HUES48 (cell line): Measurements from ENCODE around the gene TBL1X.

Source experiments
- H3K27ac ChIP-seq: one replicate; pipeline ENCODE4 v1.7.0; 2013; ENCODE audit warnings: low read depth, low read length, inconsistent platforms
- H3K27me3 ChIP-seq: 2 replicates; pipeline ENCODE4 v1.6.1; 2013; ENCODE audit warnings: mild to moderate bottlenecking, low read length; ENCODE audit not compliant: control insufficient read depth, insufficient read depth
- H3K36me3 ChIP-seq: 2 replicates; pipeline ENCODE4 v1.6.1; 2013; ENCODE audit warnings: low read length; ENCODE audit not compliant: control insufficient read depth, insufficient read depth
- H3K4me1 ChIP-seq: 2 replicates; pipeline ENCODE4 v1.6.1; 2013; ENCODE audit warnings: mild to moderate bottlenecking, low read length; ENCODE audit not compliant: control insufficient read depth, insufficient read depth
- H3K4me3 ChIP-seq: 2 replicates; pipeline ENCODE4 v1.5.1; 2013; ENCODE audit warnings: mild to moderate bottlenecking, low read depth, low read length
- H3K9ac ChIP-seq: 2 replicates; pipeline ENCODE4 v1.6.1; 2013; ENCODE audit warnings: mild to moderate bottlenecking, low read depth, low read length, moderate library complexity
- H3K9me3 ChIP-seq: 2 replicates; pipeline ENCODE4 v1.6.1; 2013; ENCODE audit warnings: low read length; ENCODE audit not compliant: control insufficient read depth, insufficient read depth

Gene TBL1X

DNA sequence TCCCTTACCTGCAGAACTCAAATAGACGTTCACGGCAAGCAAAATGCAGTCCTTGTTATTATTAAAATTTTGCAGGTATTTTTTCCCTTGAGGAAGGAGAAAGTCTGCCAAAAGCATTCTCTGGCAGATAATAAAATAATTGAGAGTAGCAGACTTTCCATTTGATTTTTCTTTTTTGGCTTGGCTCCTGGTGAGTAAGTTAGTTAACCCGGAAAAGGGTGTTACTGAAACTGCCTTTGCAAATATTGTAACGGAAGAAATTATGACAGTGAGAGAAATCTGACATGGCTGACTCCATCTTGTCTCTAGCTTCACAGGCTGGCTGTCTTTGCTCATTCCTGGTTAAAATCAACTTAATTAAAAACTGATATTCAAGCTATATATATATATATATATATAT, 200.3 kb downstream of the TBL1X start:
- H3K9me3 ChIP-seq = no peaks in the 10 kb centered on the region
- no peak overlapping the region for H3K9ac ChIP-seq
- H3K4me1 ChIP-seq = peaks cover 28% of the 10 kb centered on the region
- H3K27me3 ChIP-seq = no peaks in the 10 kb centered on the region
- H3K36me3 ChIP-seq = peaks cover 3% of the 10 kb centered on the region; the same call in 1 of the 2 replicates
- H3K4me3 ChIP-seq = no peak overlapping the region
- H3K27ac ChIP-seq = no peak overlapping the region

DNA sequence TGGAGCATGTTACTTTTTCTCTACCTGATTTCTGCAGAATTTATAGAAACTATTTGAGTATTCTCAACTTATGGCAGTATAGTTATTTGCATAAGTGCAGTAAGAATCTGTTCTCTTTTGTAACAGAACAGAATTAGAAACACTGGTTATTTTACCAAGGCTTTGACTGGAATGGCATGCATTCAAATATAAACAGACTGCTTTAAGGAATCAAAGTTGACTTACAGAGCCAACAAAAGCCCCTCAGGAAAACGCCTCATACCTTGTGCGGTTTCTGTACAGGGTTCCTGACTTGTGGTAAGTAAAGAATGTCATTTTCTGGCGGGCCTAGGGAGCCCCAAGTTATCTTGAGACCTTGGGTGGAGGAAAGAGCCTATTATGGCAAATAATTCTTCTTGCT, 203.7 kb downstream of the TBL1X start:
- peaks cover 5% of the 10 kb centered on the region; the same call in 1 of the 2 replicates for H3K36me3 ChIP-seq
- H3K4me1 ChIP-seq = peaks cover 35% of the 10 kb centered on the region
- no peaks in the 10 kb centered on the region for H3K27me3 ChIP-seq

DNA sequence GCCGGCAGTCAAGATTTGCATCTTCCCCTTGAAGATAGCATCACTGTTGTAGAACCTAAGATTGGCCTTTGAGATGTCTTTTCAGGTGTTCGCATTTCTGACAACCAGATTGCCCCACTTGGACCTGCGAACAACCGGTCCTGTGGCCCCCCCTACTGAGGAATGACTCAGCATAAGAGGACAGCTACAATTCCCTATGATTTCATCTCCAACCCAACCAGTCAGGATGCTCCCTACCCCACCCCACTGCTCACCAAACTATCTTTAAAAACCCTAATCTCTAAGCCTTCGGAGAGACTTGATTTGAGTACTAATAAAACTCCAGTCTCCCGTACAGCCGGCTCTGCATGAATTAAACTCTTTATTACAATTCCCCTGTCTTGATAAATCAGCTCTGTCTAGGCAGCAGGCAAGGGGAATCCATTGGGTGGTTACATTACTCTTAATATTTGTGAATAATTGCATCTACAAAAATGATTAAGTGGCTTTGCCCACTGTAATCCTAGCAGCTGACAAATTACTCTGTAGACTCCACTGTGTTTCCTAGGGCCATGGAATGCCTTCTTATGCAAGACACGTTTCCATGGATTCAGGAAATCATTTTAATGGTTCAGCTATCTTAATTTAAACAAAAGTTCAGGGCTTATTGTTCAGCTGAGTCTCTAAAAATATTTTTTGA, 205.4 kb downstream of the TBL1X start:
- H3K36me3 ChIP-seq = 0 out of 2 replicates have a peak, but pooled peaks cover 5% of the 10 kb centered on the region
- no peak overlapping the region for H3K9ac ChIP-seq

More for the DNA sequence above, 203.7 kb downstream of the TBL1X start:
- Histone ChIP-seq H3K4me3 (no peak overlapping the region), H3K27ac (no peak overlapping the region), H3K9ac (no peak overlapping the region), H3K9me3 (no peaks in the 10 kb centered on the region)

DNA sequence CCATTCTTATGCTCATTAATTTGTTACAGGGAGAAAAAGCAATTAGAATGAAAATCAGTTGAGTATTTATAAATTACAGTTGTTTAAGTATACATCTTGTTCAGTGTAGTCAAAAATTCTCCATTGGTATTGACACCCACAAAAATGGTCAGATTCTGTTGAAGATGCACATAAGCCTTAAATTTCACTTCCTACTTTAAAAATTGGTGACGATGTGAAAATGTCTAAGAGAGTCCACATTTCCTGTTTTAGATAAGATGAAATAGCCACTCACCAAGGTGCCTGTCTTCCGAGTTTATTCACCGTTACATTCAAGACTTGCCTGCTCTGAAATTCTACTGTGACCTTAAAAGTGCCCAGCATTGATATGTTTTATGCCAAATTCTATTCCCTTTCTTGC, 207.1 kb downstream of the TBL1X start:
- Histone ChIP-seq H3K27ac (no peak overlapping the region), H3K4me3 (no peak overlapping the region), H3K9me3 (no peaks in the 10 kb centered on the region), H3K27me3 (no peaks in the 10 kb centered on the region), H3K4me1 (peaks cover 35% of the 10 kb centered on the region), H3K36me3 (0 out of 2 replicates have a peak, but pooled peaks cover 5% of the 10 kb centered on the region), H3K9ac (no peak overlapping the region)

More for the DNA sequence above, 205.4 kb downstream of the TBL1X start:
- peaks cover 35% of the 10 kb centered on the region for H3K4me1 ChIP-seq
- no peak overlapping the region for H3K4me3 ChIP-seq
- no peaks in the 10 kb centered on the region for H3K9me3 ChIP-seq
- H3K27ac ChIP-seq = no peak overlapping the region
- no peaks in the 10 kb centered on the region for H3K27me3 ChIP-seq

DNA sequence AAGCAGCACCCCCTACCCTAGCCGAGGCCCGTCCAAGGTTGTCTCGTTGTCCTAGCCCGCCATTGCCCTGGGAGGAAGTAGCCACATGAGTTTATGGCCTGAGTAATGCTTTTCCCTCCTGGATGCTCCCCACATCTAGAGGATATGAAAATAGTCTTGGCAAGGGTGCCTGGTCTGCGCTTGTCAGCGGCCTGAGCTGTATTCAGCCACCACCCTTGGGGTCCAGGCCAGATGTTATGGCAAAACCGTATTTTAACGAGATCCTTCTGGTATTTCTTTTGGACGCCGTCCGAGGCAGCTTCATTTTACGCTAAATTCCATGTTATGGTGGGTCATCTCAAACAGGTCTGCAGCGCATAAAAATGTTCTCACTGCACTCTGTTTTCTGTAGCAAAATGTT, 211.4 kb downstream of the TBL1X start:
- H3K4me1 ChIP-seq = no peaks in the 10 kb centered on the region
- H3K4me3 ChIP-seq = no peak overlapping the region
- 0 out of 2 replicates have a peak, but pooled peaks cover 7% of the 10 kb centered on the region for H3K36me3 ChIP-seq
- H3K27me3 ChIP-seq = no peaks in the 10 kb centered on the region
- no peak overlapping the region for H3K27ac ChIP-seq
- H3K9ac ChIP-seq = no peak overlapping the region
- no peaks in the 10 kb centered on the region for H3K9me3 ChIP-seq

DNA sequence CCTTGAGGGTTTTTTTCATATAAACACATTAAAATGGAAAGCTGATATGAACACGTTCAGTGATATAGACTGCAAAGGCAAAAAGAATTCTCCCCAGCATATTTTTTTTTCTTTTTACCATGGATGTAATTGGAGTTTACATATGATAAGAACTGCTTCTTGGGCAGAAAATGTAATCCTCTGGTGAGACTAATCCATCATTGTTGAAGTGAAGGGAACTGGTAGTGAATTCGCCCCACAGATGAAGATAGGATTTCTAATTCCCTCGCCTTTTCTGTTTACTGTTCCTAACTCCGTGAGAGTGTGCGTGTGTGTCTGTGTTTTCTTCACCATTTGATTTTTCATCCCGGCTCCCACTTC, 211.9 kb downstream of the TBL1X start:
- Histone ChIP-seq H3K27ac (no peak overlapping the region), H3K27me3 (no peaks in the 10 kb centered on the region), H3K4me1 (peaks cover 3% of the 10 kb centered on the region; the same call in 1 of the 2 replicates), H3K9me3 (no peaks in the 10 kb centered on the region), H3K4me3 (no peak overlapping the region), H3K36me3 (0 out of 2 replicates have a peak, but pooled peaks cover 7% of the 10 kb centered on the region), H3K9ac (no peak overlapping the region)

DNA sequence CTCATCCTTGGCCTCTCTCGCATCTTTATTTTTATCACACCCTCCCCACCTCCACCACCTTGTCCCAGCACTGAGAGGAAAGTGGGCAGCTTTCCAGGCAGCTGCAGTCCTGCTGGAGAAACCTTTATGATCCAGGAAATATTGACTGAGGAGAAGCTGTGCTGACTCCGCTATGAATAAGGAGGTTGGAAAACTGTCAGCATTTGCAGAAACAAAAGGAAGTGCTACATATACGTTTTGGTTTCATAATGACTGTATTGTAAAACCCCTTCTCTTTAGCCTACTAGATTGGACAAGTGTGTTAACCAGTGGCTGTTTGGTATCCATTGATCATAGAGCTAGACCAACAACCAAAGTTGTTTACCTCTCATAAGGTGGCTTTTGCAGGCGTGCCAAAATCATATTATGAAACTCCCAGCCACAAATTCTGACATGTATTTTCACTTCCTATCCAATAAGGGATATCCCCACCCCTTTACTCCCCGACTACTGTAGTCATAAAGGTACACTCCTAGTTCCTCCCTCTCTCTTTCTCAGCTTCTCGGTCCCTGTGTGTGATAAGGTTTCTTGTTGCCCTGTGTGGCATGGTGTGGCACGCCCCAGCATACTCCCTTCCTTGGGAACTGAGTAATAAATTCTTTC, 212.4 kb downstream of the TBL1X start:
- no peak overlapping the region for H3K4me3 ChIP-seq
- 0 out of 2 replicates have a peak, but pooled peaks cover 7% of the 10 kb centered on the region for H3K36me3 ChIP-seq
- H3K27ac ChIP-seq = no peak overlapping the region
- H3K4me1 ChIP-seq = peaks cover 8% of the 10 kb centered on the region; the same call in 1 of the 2 replicates
- no peaks in the 10 kb centered on the region for H3K27me3 ChIP-seq
- no peak overlapping the region for H3K9ac ChIP-seq
- no peaks in the 10 kb centered on the region for H3K9me3 ChIP-seq

DNA sequence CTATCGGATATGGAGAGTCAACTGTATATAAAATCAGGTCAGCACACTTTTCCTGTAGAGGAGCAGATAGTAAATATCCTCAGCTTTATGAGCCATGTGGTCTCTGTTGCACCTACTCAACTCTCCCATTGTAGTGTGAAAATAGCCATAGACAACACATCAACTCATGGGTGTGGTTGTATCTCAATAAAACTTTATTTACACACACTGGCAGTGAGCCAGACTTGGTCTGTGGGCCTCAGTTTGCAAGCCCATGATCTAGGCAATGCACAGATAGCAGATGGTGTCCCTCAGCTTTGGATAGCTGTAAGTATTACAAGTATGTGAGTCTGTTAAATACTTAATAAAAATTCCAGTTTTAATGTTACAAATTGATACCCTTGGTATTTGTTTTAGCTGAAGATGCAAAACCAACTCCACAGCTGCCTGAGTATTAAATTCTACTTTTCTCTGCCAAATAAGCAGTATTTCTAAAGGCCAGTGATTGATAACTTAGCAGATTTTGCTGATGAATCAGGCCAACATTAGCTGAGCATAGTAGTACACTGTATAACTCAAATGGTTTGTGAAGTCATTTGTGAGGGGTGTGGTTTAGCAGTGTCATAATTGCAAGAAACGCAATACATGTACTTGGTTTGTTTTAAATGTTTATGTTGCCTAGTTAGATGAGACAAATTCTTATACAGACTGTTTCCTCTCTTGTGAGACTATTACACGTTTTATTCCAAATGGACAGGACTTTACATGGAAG, 213.5 kb downstream of the TBL1X start:
- Histone ChIP-seq H3K4me1 (peaks cover 9% of the 10 kb centered on the region; the same call in 1 of the 2 replicates), H3K36me3 (0 out of 2 replicates have a peak, but pooled peaks cover 2% of the 10 kb centered on the region), H3K4me3 (no peak overlapping the region), H3K9me3 (no peaks in the 10 kb centered on the region), H3K9ac (no peak overlapping the region), H3K27me3 (no peaks in the 10 kb centered on the region), H3K27ac (no peak overlapping the region)

DNA sequence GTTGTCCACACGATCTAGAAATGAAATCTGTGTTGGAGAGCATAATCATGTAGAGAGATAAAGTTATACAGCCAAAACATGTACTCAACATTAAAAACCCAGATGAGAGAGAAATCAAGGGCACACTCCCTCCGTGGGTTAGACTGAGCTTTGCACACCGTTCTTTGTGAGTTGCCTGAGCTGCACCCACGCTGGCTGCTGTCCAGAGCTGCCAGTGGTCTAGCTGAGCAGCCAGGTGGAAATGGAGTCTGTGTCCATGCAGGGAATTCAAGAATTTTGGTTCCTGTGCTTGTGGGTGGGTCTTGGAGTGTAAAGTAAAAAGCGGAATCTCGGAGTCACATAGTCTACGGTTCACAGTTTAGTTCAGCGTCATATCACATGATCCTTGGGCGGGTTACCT, 216.2 kb downstream of the TBL1X start:
- H3K36me3 ChIP-seq = peaks cover 18% of the 10 kb centered on the region
- H3K9me3 ChIP-seq = no peaks in the 10 kb centered on the region

DNA sequence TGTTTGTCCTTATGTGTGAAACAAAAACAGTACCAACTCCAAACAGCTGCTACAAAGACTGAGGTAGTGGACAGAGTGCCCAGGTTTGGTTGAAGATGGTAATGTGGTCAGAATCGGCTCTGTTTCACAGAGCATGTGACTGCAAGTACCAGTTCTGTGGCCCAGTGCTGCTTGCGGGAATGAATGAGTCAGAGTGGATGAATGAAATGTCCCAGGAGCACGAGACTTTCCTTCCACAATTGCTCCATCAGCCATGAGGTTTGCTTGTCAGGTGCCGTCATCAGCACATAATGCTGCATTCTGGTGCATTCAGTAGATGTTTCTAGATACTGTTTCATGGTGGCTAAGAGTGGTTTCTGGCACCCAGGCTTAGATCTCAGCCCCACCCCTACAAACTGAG, 216.6 kb downstream of the TBL1X start:
- no peak overlapping the region for H3K27ac ChIP-seq
- H3K36me3 ChIP-seq = peaks cover 21% of the 10 kb centered on the region
- H3K9ac ChIP-seq = no peak overlapping the region
- no peaks in the 10 kb centered on the region for H3K9me3 ChIP-seq
- no peaks in the 10 kb centered on the region for H3K27me3 ChIP-seq
- no peak overlapping the region for H3K4me3 ChIP-seq
- peaks cover 9% of the 10 kb centered on the region; the same call in 1 of the 2 replicates for H3K4me1 ChIP-seq

More for the DNA sequence above, 216.2 kb downstream of the TBL1X start:
- no peak overlapping the region for H3K9ac ChIP-seq
- no peaks in the 10 kb centered on the region for H3K27me3 ChIP-seq
- H3K4me1 ChIP-seq = peaks cover 9% of the 10 kb centered on the region; the same call in 1 of the 2 replicates
- H3K4me3 ChIP-seq = no peak overlapping the region
- no peak overlapping the region for H3K27ac ChIP-seq
